ENCODE data around the gene TTYH3. TPM values are rescaled to one million over a fixed set of nuclear protein-coding genes. Genes with fewer than 3 reads are reported as not detected.

The TTYH3 gene
- total RNA-seq, 1 donor from 2014 or later = 51.7 TPM

- no peaks in the 10 kb centered on the region for H3K9me3 ChIP-seq
- H3K27ac ChIP-seq = peak overlapping the region; percentile 87
- H3K36me3 ChIP-seq = no peaks in the 10 kb centered on the region
- intact Hi-C loops (cut with DNase I) = no loop called here
- no peaks in the 10 kb centered on the region for H3K27me3 ChIP-seq (ENCODE audit: low read depth)
- H3K4me1 ChIP-seq = peaks cover 72% of the 10 kb centered on the region
- TF ChIP-seq, protein P1, sequence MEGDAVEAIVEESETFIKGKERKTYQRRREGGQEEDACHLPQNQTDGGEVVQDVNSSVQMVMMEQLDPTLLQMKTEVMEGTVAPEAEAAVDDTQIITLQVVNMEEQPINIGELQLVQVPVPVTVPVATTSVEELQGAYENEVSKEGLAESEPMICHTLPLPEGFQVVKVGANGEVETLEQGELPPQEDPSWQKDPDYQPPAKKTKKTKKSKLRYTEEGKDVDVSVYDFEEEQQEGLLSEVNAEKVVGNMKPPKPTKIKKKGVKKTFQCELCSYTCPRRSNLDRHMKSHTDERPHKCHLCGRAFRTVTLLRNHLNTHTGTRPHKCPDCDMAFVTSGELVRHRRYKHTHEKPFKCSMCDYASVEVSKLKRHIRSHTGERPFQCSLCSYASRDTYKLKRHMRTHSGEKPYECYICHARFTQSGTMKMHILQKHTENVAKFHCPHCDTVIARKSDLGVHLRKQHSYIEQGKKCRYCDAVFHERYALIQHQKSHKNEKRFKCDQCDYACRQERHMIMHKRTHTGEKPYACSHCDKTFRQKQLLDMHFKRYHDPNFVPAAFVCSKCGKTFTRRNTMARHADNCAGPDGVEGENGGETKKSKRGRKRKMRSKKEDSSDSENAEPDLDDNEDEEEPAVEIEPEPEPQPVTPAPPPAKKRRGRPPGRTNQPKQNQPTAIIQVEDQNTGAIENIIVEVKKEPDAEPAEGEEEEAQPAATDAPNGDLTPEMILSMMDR (IDR thresholded peaks at IDR 0.05) = no peak
- DNase-seq (no peak), ATAC-seq (no peak)
- H3K4me3 ChIP-seq = peak overlapping the region; percentile 91
These were observed 2.7 kb downstream of the TTYH3 start for GRCh38 chr7:2634267-2635145.

DNA sequence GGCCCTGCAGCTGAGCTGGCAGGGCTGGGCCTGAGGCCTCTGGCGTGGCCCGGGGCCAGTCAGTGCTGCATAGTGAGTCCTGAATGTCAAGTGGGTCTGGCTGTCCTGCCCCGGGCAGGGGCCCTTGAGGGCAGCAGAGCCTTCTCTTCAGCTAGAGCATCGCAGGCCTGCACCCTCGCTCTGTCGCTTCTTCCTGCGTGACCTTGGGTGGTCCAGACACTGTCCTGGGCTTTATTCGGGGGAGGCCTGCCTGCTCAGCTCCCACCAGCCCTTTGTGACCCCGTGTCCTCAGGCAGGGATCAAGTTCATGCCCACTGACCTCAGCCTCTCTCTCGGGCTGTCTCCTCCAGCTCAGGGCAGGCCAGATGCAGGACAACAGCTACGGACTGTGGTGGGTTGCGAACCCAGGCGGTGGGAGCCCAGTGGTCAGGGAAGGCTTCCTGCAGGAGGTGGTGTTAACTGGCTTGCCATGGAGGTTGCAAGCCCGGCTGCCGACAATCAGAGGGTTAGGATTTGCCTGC, 3.4 kb downstream of the TTYH3 start:
- DNase-seq = no peak
- Histone ChIP-seq H3K4me3 (no peak overlapping the region), H3K27ac (no peak overlapping the region), H3K36me3 (no peaks in the 10 kb centered on the region), H3K9me3 (no peaks in the 10 kb centered on the region), H3K27me3 (ENCODE audit: low read depth) (no peaks in the 10 kb centered on the region), H3K4me1 (peaks cover 79% of the 10 kb centered on the region)
- TF ChIP-seq, protein P1 (IDR thresholded peaks at IDR 0.05) = no peak
- ATAC-seq = no peak
- intact Hi-C loops (cut with DNase I) = no loop called here

DNA sequence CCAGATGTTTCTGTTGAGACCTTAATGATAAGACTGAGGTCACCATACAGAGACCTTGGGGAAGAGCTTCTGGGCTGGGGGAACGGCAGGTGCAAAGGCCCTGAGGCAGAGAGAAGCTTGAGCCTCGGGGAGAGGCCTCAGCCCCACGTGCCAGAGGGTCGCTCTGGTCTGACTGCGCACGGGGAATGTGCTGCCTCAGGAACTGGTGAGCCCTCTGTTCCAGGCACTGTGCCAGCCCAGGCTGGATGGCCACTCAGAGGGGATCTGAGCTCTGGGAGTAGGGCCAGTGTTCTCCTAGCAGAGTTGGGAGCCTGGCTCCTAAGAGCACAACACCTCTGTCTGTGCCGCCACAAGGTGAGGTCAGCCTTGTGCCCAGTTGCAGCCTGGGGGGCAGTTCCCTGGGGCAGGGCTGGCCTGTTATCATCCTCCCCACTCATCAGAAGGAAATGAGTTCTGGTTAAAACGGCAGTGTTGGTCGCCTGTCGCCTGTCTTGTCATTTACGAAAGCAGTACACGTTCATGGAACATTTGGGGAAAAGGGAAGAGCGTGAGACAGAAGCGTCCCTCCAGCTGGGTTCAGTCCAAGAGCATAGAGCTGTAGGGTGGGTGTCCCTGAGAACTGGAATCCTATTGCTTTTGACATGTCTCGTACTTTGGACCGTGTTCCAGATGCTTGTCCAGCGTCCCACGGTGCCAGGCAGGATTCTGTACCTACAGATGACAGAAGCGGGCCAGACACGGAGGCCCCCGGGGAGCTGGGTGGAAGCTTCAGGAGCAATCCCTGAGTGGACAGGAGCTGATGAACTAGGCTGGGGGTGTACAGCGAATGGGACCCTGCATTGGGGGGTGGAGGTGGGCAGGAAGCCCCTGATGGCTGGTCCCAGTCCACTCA, 4.3 kb downstream of the TTYH3 start:
- no peak overlapping the region for H3K27ac ChIP-seq
- no peaks in the 10 kb centered on the region for H3K36me3 ChIP-seq
- intact Hi-C loops (cut with DNase I) = no loop called here
- peaks cover 85% of the 10 kb centered on the region for H3K4me1 ChIP-seq
- H3K27me3 ChIP-seq (ENCODE audit: low read depth) = no peaks in the 10 kb centered on the region
- TF ChIP-seq, protein P1 (IDR thresholded peaks at IDR 0.05) = no peak
- DNase-seq (peak; percentile 72), ATAC-seq (no peak)
- H3K9me3 ChIP-seq = no peaks in the 10 kb centered on the region
- no peak overlapping the region for H3K4me3 ChIP-seq

DNA sequence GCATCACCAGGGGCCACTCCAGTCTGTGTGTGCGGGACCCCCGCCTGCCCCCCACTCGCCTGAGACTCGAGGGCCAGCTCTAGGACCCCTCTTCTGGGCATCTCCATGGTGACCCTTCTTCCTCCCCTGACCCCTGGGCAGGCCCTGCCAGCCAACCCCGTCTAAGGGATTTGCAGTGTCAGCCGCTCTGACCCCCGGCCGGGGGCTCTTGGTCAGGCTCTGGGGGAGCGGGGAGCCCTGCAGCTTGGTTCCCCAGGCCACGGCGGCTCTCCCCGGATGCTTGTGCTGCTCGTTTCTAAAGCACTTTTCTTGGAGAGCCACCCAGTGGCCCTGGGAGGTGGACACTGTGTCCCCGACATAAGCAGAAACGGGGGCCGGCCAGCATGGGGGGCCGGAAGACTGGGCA, 5.3 kb downstream of the TTYH3 start:
- Histone ChIP-seq H3K4me3 (no peak overlapping the region), H3K27ac (peak overlapping the region; percentile 56), H3K27me3 (ENCODE audit: low read depth) (no peaks in the 10 kb centered on the region), H3K4me1 (peaks cover 93% of the 10 kb centered on the region), H3K36me3 (no peaks in the 10 kb centered on the region), H3K9me3 (no peaks in the 10 kb centered on the region)
- TF ChIP-seq, protein P1 (IDR thresholded peaks at IDR 0.05) = no peak
- intact Hi-C loops (cut with DNase I) = no loop called here
- DNase-seq (no peak), ATAC-seq (no peak)

DNA sequence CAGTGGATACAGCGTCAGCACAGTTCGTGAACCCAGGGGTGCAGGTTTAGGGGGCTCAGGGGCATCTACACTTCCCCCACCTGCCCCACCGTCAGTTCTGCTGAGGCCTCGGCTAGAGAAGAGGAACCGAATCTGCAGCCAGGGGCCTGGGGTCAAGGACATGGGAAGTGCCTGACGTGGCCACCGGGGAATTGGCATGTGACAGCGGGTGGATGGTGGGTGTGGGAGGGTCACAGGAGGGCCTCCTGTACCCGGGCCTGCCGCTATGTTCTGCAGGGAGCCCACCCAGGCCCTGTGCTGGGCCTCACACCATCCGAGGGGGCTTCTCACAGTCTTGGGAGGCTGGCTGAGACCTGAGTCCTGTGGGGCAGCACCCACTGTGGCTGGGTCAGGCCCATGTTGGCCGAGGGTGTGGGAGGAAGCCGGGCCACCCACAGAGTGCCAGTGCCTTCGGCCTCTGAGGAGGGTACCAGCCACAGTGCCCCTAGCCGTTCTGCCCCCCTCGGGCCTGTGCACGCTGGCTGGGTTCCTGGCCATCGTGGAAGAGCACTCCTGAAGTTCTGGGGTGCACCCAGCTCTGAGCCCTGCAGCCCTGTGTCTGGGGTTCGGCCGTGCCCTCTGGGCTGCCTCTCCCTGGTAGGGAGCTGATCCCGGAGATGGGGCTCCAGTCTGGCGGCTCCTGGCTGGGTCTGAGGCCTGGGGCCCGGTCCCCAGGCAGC, 5.9 kb downstream of the TTYH3 start:
- Histone ChIP-seq H3K27ac (peak overlapping the region; percentile 71), H3K9me3 (no peaks in the 10 kb centered on the region), H3K4me3 (peak overlapping the region; percentile 11), H3K36me3 (no peaks in the 10 kb centered on the region), H3K27me3 (ENCODE audit: low read depth) (no peaks in the 10 kb centered on the region), H3K4me1 (peaks cover 94% of the 10 kb centered on the region)
- intact Hi-C loops (cut with DNase I) = no loop called here
- peak; percentile 6 to 16 for ATAC-seq
- DNase-seq = peak; percentile 86
- TF ChIP-seq, protein P1 (IDR thresholded peaks at IDR 0.05) = no peak
